B cell (primary cell): ENCODE results near the gene GABRR3. TPM values are rescaled to one million over a fixed set of nuclear protein-coding genes. Genes with fewer than 3 reads are reported as not detected.

Experiments used
- ATAC-seq: fragments of 200-7000 bp; cut with Tn5 transposase; one replicate; pipeline ENCODE4 v1.10.0; 2021; ENCODE audit warnings: low read depth, mild to moderate bottlenecking, moderate number of reproducible peaks, moderate library complexity
- CTCF ChIA-PET: fragments of 350-600 bp; sonication (Branson Sonifier 250); formaldehyde crosslinking; loops from one replicate; lab custom pipeline; 2021; ENCODE audit warnings: antibody characterized with exemption, inconsistent platforms; lab: Charles Lee
- POLR2A ChIA-PET: fragments of 350-600 bp; sonication (Branson Sonifier 250); formaldehyde crosslinking; loops from one replicate; lab custom pipeline; 2021; ENCODE audit warnings: antibody characterized with exemption; lab: Charles Lee
- DNase-seq: peaks from one replicate; pipeline ENCODE4 v3.0.0; 2013
- H2AFZ ChIP-seq: 2 replicates; pipeline ENCODE4 v1.6.1; 2012; ENCODE audit warnings: mild to moderate bottlenecking, low read depth, low read length; ENCODE audit not compliant: insufficient read depth, poor library complexity, severe bottlenecking
- H3K27ac ChIP-seq, 2 donors: 1 replicate in 1 of 2; 2 replicates in 1 of 2; pipeline ENCODE4 v1.5.1; 2012 to 2013; ENCODE audit warnings: low read length in 2 of 2, mild to moderate bottlenecking in 2 of 2, moderate library complexity in 1 of 2
- H3K27me3 ChIP-seq, 4 experiments: fragments of 200-600 bp in 1 of 4; sonication (generic) in 1 of 4; replicated peaks in 1 of 4; 1 replicate in 2 of 4; 2 replicates in 2 of 4; pipeline versions ENCODE4 v1.6.1 to v1.7.0; 2013 to 2016; ENCODE audit warnings: low read length in 3 of 4, mild to moderate bottlenecking in 2 of 4, mixed read lengths in 1 of 4, moderate library complexity in 1 of 4; ENCODE audit not compliant: insufficient read depth in 4 of 4, control insufficient read depth in 3 of 4; ENCODE audit errors: control extremely low read depth in 1 of 4
- H3K36me3 ChIP-seq, 2 experiments: replicated peaks in 1 of 2; 1 replicate in 1 of 2; 2 replicates in 1 of 2; pipeline versions ENCODE4 v1.6.1 to v1.7.1; 2013; ENCODE audit warnings: low read length in 1 of 2; ENCODE audit not compliant: insufficient read depth in 2 of 2, control insufficient read depth in 1 of 2; ENCODE audit errors: control extremely low read depth in 1 of 2, extremely low read depth in 1 of 2
- H3K4me1 ChIP-seq, 2 donors: fragments of 200-600 bp in 1 of 2; sonication (generic) in 1 of 2; 1 replicate in 1 of 2; 2 replicates in 1 of 2; pipeline versions ENCODE4 v1.5.1 to v1.6.1; 2013 to 2017; ENCODE audit warnings: low read length in 2 of 2; ENCODE audit not compliant: control insufficient read depth in 2 of 2, insufficient read depth in 2 of 2
- H3K4me2 ChIP-seq: replicated peaks from 2 replicates; pipeline ENCODE3; 2012; ENCODE audit warnings: mild to moderate bottlenecking, low read depth, low read length; ENCODE audit not compliant: poor library complexity, severe bottlenecking
- H3K4me3 ChIP-seq, 5 experiments: fragments of 200-600 bp in 1 of 5; sonication (generic) in 1 of 5; 1 replicate in 3 of 5; 2 replicates in 2 of 5; pipeline versions ENCODE4 v1.5.1 to v1.7.0; 2011 to 2016; ENCODE audit warnings: low read length in 4 of 5, mild to moderate bottlenecking in 4 of 5, low read depth in 2 of 5, control low read depth in 1 of 5, moderate library complexity in 1 of 5; ENCODE audit not compliant: insufficient read depth in 1 of 5; ENCODE audit errors: control extremely low read depth in 1 of 5, extremely low read depth in 1 of 5
- H3K79me2 ChIP-seq: fragments of 200-600 bp; sonication (generic); one replicate; pipeline ENCODE4 v1.6.0; 2016; ENCODE audit warnings: low read length; ENCODE audit not compliant: control insufficient read depth, insufficient read depth
- H3K9ac ChIP-seq: fragments of 200-600 bp; sonication (generic); 2 replicates; pipeline ENCODE4 v1.6.1; 2017; ENCODE audit warnings: mild to moderate bottlenecking, low read length, moderate library complexity
- H3K9me3 ChIP-seq, 3 donors: one replicate each; pipeline versions ENCODE4 v1.6.1 to v1.7.1; 2013; ENCODE audit warnings: low read length in 2 of 3; ENCODE audit not compliant: control insufficient read depth in 2 of 3, insufficient read depth in 1 of 3; ENCODE audit errors: control extremely low read depth in 1 of 3
- H4K20me1 ChIP-seq: 2 replicates; pipeline ENCODE4 v1.6.0; 2012; ENCODE audit warnings: mild to moderate bottlenecking, low read length; ENCODE audit not compliant: insufficient read depth, control insufficient read depth, poor library complexity, severe bottlenecking
- H3K27ac Mint-ChIP-seq: one replicate; pipeline ENCODE4 v1.8.0; 2021; ENCODE audit warnings: mixed read lengths
- H3K27me3 Mint-ChIP-seq: one replicate; pipeline ENCODE4 v1.8.0; 2021; ENCODE audit warnings: mixed read lengths
- H3K4me1 Mint-ChIP-seq: one replicate; pipeline ENCODE4 v1.8.0; 2021; ENCODE audit warnings: mixed read lengths
- H3K4me3 Mint-ChIP-seq: one replicate; pipeline ENCODE4 v1.8.0; 2021; ENCODE audit warnings: mixed read lengths
- H3K9me3 Mint-ChIP-seq: one replicate; pipeline ENCODE4 v1.8.0; 2022; ENCODE audit warnings: mixed read lengths; ENCODE audit not compliant: insufficient read depth
- EZH2 ChIP-seq: IDR thresholded peaks from 2 replicates; pipeline ENCODE4 v1.6.1; 2012; ENCODE audit warnings: borderline replicate concordance, low read depth, mild to moderate bottlenecking, moderate library complexity, low read length; ENCODE audit not compliant: insufficient read depth, poor library complexity, severe bottlenecking
- WGBS: methylation state at CpG from one replicate; pipeline ENCODE4 v1.1.5; 2013; ENCODE audit warnings: missing lambda C conversion rate; ENCODE audit not compliant: insufficient coverage; 5-methylcytosine and 5-hydroxymethylcytosine counted together
- intact Hi-C: fragments of 100-400 bp; cut with micrococcal nuclease; formaldehyde crosslinking; loops from one replicate; pipeline ENCODE4 v1.10.0; 2022
- polyA plus RNA-seq: library from polyadenylated mRNA; depleted of rRNA; stranded (reverse); fragments of >200 nt; gene quantifications from 2 replicates; pipeline ENCODE4 v1.2.3, GENCODE V29; 2012
- total RNA-seq, 2 donors: library from RNA; stranded (reverse); fragments of 120-200 nt in 1 of 2; gene quantifications; 1 replicate in 1 of 2; 2 replicates in 1 of 2; pipeline versions ENCODE4 v1.2.3 to v1.2.4, GENCODE V29; 2013 to 2022
- TF ChIP-seq, protein P1 (sequence below): fragments of 200-600 bp; IDR thresholded peaks from one replicate; pipeline ENCODE4 v1.8.0; 2022; ENCODE audit warnings: antibody characterized with exemption, mild to moderate bottlenecking

Gene GABRR3
- total and polyA plus RNA-seq, 2 donors (not counting 1 experiment from before 2014, with no cell fraction given) = not detected

DNA sequence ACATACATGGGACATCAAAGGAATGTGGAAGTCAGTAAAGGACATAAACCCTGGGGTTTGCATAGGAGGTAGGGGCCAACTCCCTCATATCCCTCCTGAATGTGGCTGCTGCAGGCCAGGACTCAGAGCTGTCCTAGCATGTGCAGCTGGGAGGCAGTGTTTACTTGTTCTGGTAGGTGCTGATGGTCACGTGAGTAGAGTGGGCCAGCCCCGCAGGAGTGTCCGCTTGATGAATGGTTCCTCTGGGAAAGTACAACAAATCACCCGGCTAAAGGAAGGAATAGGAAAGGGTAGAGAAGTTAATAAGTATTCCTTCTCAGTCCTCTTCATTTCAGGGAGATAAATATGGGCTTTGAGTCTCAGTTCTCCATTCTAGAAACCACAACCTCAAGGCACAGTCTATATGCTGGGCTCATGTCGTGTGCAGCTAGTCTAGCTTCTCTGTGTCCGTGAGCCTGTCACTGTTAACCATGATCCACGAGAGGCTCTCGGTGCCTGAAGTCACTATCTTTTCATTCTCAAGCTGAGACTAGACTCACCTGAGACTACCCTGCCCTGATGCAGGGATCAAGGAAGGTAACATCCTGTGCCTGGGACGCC lies 80.8 kb downstream of the GABRR3 start:
- ChIA-PET CTCF (interaction anchor here (1.4 to 1.5 kb wide), 2 partner anchors 15 to 17 kb away, joined by 4 to 5 read pairs; no protein-coding TSS in a partner anchor), POLR2A (interaction anchor here (0.6 kb wide), 1 partner anchor 334 kb away, joined by 3 read pairs; no protein-coding TSS in a partner anchor)
- no peak for ATAC-seq
- TF ChIP-seq, protein P1, sequence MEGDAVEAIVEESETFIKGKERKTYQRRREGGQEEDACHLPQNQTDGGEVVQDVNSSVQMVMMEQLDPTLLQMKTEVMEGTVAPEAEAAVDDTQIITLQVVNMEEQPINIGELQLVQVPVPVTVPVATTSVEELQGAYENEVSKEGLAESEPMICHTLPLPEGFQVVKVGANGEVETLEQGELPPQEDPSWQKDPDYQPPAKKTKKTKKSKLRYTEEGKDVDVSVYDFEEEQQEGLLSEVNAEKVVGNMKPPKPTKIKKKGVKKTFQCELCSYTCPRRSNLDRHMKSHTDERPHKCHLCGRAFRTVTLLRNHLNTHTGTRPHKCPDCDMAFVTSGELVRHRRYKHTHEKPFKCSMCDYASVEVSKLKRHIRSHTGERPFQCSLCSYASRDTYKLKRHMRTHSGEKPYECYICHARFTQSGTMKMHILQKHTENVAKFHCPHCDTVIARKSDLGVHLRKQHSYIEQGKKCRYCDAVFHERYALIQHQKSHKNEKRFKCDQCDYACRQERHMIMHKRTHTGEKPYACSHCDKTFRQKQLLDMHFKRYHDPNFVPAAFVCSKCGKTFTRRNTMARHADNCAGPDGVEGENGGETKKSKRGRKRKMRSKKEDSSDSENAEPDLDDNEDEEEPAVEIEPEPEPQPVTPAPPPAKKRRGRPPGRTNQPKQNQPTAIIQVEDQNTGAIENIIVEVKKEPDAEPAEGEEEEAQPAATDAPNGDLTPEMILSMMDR = no peak
- TF ChIP-seq EZH2 = no peak
- Histone ChIP-seq H2AFZ (no peak overlapping the region), H4K20me1 (no peaks in the 10 kb centered on the region), H3K9ac (no peak overlapping the region), H3K4me1 (peaks cover 8 to 9% of the 10 kb centered on the region in 2 donors), H3K36me3 (peaks cover 1 to 67% of the 10 kb centered on the region in 2 experiments), H3K9me3 (no peaks in the 10 kb centered on the region), H3K4me3 (no peak overlapping the region), H3K4me2 (no peak overlapping the region), H3K79me2 (no peaks in the 10 kb centered on the region), H3K27ac (no peak overlapping the region), H3K27me3 (no peaks in the 10 kb centered on the region)
- WGBS = 68% methylated on average over 5 of the region's 9 CpGs
- Mint-ChIP-seq H3K4me3 (no peak overlapping the region), H3K27ac (no peak overlapping the region), H3K9me3 (no peaks in the 10 kb centered on the region), H3K27me3 (no peaks in the 10 kb centered on the region), H3K4me1 (peaks cover 12% of the 10 kb centered on the region)
- DNase-seq = no peak
- intact Hi-C loops = no loop called here

DNA sequence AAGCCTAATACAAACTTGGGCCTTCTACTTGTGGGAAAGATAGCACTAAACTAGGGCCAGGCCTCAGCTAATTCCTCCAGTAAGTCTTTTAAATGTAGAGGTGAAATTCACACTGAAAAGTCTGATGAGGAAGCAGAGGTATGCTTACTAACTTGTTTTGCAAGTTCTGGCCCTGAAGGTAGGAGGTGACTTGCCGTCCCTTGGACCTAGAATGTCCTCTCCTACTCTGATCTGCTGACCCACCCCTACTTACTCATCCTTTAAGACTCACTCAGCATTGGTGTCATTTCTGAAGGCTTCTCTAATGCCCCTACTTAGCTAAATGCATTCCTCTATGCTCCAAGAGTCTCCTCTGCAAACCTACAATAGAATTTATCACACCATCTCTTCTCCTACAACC lies 82.2 kb downstream of the GABRR3 start:
- no peaks in the 10 kb centered on the region for H3K27me3 ChIP-seq
- peaks cover 1 to 68% of the 10 kb centered on the region in 2 experiments for H3K36me3 ChIP-seq
- DNase-seq = no peak
- H3K9me3 ChIP-seq = no peaks in the 10 kb centered on the region
- H3K4me1 ChIP-seq = peaks cover 8 to 9% of the 10 kb centered on the region in 2 donors
- WGBS = no CpG with 5 or more reads among the region's 1 CpG
- Mint-ChIP-seq H3K9me3 (no peaks in the 10 kb centered on the region), H3K27me3 (no peaks in the 10 kb centered on the region), H3K4me1 (peaks cover 12% of the 10 kb centered on the region), H3K27ac (no peak overlapping the region), H3K4me3 (no peak overlapping the region)
- no peak overlapping the region for H3K4me2 ChIP-seq
- no peak for ATAC-seq
- H2AFZ ChIP-seq = no peak overlapping the region
- no peaks in the 10 kb centered on the region for H3K79me2 ChIP-seq
- H4K20me1 ChIP-seq = no peaks in the 10 kb centered on the region
- no peak overlapping the region for H3K4me3 ChIP-seq
- no peak overlapping the region for H3K9ac ChIP-seq
- no peak for TF ChIP-seq EZH2
- TF ChIP-seq, protein P1 = no peak
- no peak overlapping the region for H3K27ac ChIP-seq
- intact Hi-C loops = no loop called here
- ChIA-PET POLR2A (no interaction called here), CTCF (no interaction called here)
